Measurements from ENCODE around the gene THNSL1.

THNSL1 gene

DNA sequence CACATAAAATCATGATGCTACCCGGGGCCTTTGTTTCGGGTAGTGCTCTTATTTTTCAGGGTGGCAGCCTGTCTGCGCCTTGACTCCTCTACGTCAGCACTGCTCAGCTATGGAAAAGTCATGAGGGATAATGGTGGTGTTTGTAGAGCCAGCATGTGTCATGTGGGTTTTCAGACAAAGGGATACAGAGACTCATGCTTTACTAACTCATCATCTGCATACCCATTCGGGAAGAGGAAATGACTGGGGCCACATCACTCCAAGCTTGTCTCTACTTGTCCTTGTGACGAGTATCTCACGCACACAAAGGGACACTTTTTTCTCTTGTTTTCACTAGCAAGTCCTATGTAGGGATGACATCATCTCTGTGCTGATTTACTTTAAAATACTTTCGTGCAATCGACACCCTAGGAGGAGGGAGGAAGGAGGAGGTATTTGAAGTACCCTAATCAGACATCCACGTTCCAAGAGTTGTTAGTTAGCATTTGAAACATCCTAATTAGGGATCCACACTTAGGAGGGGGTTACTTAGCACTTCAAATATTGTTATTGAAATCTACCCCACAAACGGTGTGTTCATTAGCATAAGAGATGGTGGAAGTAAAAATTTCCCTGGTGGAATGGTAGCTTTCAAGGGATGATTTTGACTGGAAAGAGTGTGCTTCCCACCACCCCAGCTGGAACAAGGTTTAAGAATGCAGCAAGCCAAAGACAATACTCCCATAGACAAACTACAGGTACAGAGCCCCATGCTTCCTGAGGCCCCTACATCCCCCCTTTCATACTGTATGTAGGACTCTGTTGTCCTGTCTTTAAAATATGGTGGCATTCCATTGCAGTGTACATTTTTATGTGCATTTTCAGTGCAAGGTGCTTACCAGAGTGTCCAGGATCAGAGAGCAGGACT is 52.0 kb downstream of the THNSL1 start:
- no peak for TF ChIP-seq RAD21 (IDR thresholded peaks at IDR 0.05; ENCODE audit: low read depth)
- TF ChIP-seq, protein P1, sequence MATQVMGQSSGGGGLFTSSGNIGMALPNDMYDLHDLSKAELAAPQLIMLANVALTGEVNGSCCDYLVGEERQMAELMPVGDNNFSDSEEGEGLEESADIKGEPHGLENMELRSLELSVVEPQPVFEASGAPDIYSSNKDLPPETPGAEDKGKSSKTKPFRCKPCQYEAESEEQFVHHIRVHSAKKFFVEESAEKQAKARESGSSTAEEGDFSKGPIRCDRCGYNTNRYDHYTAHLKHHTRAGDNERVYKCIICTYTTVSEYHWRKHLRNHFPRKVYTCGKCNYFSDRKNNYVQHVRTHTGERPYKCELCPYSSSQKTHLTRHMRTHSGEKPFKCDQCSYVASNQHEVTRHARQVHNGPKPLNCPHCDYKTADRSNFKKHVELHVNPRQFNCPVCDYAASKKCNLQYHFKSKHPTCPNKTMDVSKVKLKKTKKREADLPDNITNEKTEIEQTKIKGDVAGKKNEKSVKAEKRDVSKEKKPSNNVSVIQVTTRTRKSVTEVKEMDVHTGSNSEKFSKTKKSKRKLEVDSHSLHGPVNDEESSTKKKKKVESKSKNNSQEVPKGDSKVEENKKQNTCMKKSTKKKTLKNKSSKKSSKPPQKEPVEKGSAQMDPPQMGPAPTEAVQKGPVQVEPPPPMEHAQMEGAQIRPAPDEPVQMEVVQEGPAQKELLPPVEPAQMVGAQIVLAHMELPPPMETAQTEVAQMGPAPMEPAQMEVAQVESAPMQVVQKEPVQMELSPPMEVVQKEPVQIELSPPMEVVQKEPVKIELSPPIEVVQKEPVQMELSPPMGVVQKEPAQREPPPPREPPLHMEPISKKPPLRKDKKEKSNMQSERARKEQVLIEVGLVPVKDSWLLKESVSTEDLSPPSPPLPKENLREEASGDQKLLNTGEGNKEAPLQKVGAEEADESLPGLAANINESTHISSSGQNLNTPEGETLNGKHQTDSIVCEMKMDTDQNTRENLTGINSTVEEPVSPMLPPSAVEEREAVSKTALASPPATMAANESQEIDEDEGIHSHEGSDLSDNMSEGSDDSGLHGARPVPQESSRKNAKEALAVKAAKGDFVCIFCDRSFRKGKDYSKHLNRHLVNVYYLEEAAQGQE (IDR thresholded peaks at IDR 0.05; ENCODE audit: low read depth) = no peak
- TF ChIP-seq CEBPB (IDR thresholded peaks at IDR 0.05) = no peak
- no peak for TF ChIP-seq TAF1 (IDR thresholded peaks at IDR 0.05; ENCODE audit: low read depth)
- TF ChIP-seq ZBTB7A (IDR thresholded peaks at IDR 0.05; ENCODE audit: low read depth) = no peak
- TF ChIP-seq CREB1 (IDR thresholded peaks at IDR 0.05; ENCODE audit: low read depth) = no peak
- TF ChIP-seq EGR1 (IDR thresholded peaks at IDR 0.05) = no peak
- no peak for TF ChIP-seq FOXM1 (IDR thresholded peaks at IDR 0.05; ENCODE audit: borderline replicate concordance, low read depth)
- no peak for TF ChIP-seq NFIC (IDR thresholded peaks at IDR 0.05)
- TF ChIP-seq YY1 (IDR thresholded peaks at IDR 0.05; ENCODE audit: low read depth) = no peak
- TF ChIP-seq TEAD4 (IDR thresholded peaks at IDR 0.05) = no peak
- TF ChIP-seq, protein P2, sequence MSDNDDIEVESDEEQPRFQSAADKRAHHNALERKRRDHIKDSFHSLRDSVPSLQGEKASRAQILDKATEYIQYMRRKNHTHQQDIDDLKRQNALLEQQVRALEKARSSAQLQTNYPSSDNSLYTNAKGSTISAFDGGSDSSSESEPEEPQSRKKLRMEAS (IDR thresholded peaks at IDR 0.05) = no peak

DNA sequence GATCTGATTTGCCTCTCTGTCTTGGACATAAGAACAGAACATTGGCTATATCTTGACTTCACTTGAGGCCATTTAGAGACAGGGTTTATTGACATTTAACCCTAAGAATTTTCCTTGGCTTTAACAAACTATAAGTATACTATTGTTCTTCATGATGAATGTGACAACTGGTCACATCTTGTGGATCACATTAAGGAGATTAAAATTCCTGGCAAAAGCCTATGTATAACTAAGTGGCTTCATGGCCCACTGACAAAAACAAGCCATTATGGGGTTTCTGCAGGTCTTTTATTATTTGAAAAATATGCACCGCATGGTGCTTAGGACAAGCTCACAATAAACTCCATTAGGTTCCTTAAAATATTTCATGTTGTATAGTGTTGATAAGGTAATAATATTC is 54.8 kb downstream of the THNSL1 start:
- TF ChIP-seq RAD21 (IDR thresholded peaks at IDR 0.05; ENCODE audit: low read depth) = no peak
- TF ChIP-seq TEAD4 (IDR thresholded peaks at IDR 0.05) = 0 out of 2 replicates have a peak, but pooled peaks have one; percentile 32
- no peak for TF ChIP-seq TCF12 (IDR thresholded peaks at IDR 0.05; ENCODE audit: low read depth)
- TF ChIP-seq NFIC (IDR thresholded peaks at IDR 0.05) = 0 out of 2 replicates have a peak, but pooled peaks have one; percentile 20

DNA sequence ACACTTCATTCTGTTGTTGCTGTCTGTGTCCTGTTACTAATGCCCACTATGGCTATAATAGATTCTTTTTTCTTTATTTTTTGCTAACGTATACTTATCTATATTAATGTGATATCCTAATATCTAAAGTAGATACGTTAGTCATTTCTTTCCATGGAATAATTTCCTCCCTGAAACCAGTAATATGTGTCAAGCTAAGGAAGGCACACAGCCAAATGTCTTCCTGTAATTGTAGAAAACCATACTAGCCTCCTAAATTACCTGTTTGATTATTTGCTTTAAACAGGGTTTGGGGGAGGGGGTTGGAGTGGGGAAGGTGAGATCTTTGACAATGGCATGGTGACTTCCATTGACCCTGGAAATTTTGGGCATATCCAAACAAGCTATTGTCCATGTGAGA is 56.4 kb downstream of the THNSL1 start:
- TF ChIP-seq, protein P2 (IDR thresholded peaks at IDR 0.05) = no peak

DNA sequence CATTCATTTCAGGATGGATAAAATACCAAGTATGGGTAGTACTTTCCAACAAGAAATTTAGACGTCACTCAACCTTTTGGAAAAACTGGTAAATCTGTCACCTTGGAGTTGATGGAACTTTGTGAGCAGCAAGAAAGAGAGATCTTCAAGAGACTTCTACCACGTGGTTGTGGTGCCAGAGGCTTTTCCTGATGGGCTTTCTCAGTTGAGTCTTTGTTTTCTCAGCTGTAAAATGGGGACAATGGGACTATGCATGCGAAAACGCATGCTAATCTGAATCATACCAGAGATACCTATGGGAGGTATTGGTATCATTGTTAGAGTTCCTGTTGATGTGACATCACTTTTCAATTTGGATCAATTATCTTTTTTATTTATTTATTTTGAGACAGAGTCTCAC is 59.4 kb downstream of the THNSL1 start:
- TF ChIP-seq FOXM1 (IDR thresholded peaks at IDR 0.05; ENCODE audit: borderline replicate concordance, low read depth) = no peak
- TF ChIP-seq, protein P2 (IDR thresholded peaks at IDR 0.05) = no peak
- no peak for TF ChIP-seq YY1 (IDR thresholded peaks at IDR 0.05; ENCODE audit: low read depth)
- TF ChIP-seq EP300 (IDR thresholded peaks at IDR 0.05; ENCODE audit: borderline replicate concordance) = no peak
